A549 treated with Mapracorat at 1 μM for 4 hours (cell line): ENCODE results near the gene PAPOLA. TPM values are rescaled to one million over a fixed set of nuclear protein-coding genes. Genes with fewer than 3 reads are reported as not detected.

Source experiments
- total RNA-seq: library from RNA; stranded (reverse); fragments of 200-300 nt; extraction: Qiagen RNA extraction; gene quantifications from 5 replicates; pipeline ENCODE4 v1.2.3, GENCODE V29; 2022

PAPOLA gene
- 75.2 to 88.0 TPM (median 83.7 TPM) in 5 replicates for total RNA-seq

GRCh38 chr14:96501740-96502620 is at the start of gene PAPOLA:
TSS of gene PAPOLA (plus strand) at chr14:96502382. CDS start at chr14:96502593, 211 bp downstream.

Other genes with a start within 250 kb of the PAPOLA start
- gene BDKRB1, start 246.2 kb upstream of the PAPOLA start, total RNA-seq: 0.30 to 0.68 TPM (median 0.47 TPM) in 5 replicates
- 5.7 to 8.3 TPM (median 7.6 TPM) in 5 replicates for gene ATG2B, start 139.0 kb upstream of the PAPOLA start, total RNA-seq
- gene GSKIP, start 138.9 kb upstream of the PAPOLA start, total RNA-seq: 16.4 to 26.5 TPM (median 22.5 TPM) in 5 replicates
- 1.5 to 2.6 TPM (median 2.3 TPM) in 5 replicates for gene AK7, start 110.3 kb upstream of the PAPOLA start, total RNA-seq